COLO668 (cell line): ENCODE measurements around the gene HCN4.
A peak's percentile ranks its signal among the peaks of the same experiment; 100 is the strongest.
"Not testable (repeated sequence)": the region's sequence is repeated elsewhere in the genome, so short reads cannot be mapped to it uniquely, and the experiment has no call there.

Source experiments
- DNase-seq: peaks from one replicate; lab custom pipeline; 2025; ENCODE audit not compliant: unreplicated experiment; lab: John Stamatoyannopoulos, UW

HCN4 gene

GRCh38 chr15:73326157-73326556 is 42.6 kb downstream of the HCN4 start:
- DNase-seq = no peak

GRCh38 chr15:73325191-73325861 is 43.4 kb downstream of the HCN4 start:
- peak; percentile 44 for DNase-seq

GRCh38 chr15:73324496-73325170 is 44.1 kb downstream of the HCN4 start:
- DNase-seq = no peak

GRCh38 chr15:73323956-73324355 is 44.8 kb downstream of the HCN4 start:
- no peak for DNase-seq

GRCh38 chr15:73323374-73323955 is 45.3 kb downstream of the HCN4 start:
- no peak for DNase-seq

DNA sequence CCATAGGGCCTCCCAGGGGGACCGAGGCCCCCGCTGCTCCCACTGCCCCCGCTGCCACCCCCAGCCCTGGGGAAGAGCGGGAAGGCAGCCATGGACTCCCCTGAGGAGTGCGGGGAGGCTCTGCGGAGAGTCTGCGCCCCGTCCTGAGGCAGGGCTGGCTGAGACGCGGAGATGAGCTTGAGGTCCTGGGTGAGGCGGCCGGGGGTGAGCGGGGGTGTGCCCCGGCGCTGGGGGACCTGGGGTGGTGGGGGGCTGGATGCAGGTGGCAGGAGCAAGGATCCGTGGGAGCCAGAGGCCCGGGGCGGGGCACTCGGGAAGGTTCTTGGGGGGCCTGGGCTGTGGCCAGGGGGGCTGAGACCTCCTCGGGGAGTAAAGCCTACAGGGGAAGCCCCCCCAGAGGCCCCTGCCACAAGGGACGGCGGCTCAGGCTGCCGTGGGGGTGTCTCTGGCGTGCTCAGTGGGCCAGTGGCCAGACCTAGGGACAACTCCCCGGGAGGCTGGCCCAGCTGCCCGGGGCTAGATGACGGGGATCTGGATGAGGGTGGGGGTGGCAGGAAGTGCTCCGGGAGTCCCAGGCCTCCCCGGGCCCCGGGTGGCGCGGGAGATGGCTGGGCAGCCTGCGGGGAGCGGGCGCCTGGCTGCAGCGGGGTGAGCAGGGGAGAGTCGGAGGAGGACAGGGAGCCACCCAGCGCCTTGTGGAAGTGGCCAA is 45.9 kb downstream of the HCN4 start:
- DNase-seq = no peak

DNA sequence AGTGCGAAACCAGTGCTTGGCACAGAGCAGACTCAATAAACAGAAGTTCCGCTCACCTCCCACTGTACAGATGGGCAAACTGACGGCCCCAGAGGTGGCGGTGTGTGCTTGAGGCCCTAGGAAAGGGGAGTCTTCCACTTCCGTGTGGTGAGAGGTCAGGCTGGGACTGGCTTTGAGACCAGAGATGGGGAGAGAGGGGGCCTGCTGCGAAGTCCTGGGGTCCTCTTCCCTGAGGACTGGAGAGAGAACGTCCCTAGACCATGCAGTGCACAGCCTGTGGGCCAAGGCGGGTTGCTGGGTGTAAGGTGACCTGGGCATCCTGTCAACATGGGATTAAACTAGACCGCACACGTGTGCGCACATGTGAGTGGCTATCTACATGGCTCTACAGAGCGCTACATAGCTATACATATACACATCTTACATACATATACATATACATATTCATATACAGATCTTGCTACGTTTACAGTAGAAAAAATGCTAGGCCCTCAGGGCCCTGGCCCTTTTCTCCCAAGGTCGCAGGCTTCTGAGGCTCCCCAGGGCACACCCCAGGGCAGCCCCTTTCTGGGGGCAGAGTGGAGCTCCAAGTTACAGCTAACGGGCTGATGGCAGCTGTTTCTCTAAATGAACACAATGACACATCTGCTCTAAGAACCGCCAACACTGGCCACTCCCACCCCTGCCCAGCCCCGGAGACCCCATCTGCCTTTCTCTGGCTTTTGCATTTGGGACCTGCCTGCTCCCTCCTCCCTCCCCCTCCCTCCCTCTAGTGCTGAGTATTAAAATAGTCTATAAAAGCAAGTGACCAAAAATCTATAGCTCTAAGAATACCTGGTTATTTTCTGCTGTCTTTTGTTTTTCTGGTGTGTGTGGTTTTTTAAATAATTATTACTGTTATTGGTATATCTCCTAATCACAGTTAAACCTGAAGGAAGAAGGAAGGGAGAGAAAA is 47.0 kb downstream of the HCN4 start:
- no peak for DNase-seq

- DNase-seq = no peak
Measured at GRCh38 chr15:73320619-73321180, 48.1 kb downstream of the HCN4 start.

GRCh38 chr15:73319460-73320245 is 49.1 kb downstream of the HCN4 start:
- no peak for DNase-seq

GRCh38 chr15:73318463-73319351 is 50.1 kb downstream of the HCN4 start:
- peak; percentile 48 for DNase-seq

GRCh38 chr15:73317651-73318462 is 50.9 kb downstream of the HCN4 start:
- DNase-seq = peak; percentile 49

- no peak for DNase-seq
Measured at GRCh38 chr15:73313861-73314260, 54.9 kb downstream of the HCN4 start.

- DNase-seq = no peak
Measured at GRCh38 chr15:73308305-73308704, 60.5 kb downstream of the HCN4 start.

GRCh38 chr15:73305331-73306211 is 63.2 kb downstream of the HCN4 start:
- DNase-seq = peak; percentile 70

DNA sequence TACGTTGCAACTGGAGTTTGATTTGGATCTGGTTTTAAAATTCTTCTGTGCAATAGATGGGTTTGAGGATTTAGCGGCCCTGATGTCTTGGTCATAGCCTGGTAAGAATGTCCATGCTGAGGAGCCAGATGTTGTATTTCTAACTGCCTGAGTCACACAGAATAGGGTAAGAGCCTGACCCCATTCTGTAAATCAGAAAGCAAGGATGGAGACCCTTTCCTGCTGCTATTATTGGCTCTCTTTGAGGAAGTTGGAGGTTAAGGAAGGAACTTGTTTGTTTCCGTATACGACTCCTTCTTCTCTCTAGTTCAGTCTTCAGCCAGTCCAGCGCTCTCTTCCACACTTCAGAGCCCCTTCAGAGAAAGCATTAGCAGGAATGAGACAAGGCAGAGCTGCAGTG is 65.1 kb downstream of the HCN4 start:
- no peak for DNase-seq

DNA sequence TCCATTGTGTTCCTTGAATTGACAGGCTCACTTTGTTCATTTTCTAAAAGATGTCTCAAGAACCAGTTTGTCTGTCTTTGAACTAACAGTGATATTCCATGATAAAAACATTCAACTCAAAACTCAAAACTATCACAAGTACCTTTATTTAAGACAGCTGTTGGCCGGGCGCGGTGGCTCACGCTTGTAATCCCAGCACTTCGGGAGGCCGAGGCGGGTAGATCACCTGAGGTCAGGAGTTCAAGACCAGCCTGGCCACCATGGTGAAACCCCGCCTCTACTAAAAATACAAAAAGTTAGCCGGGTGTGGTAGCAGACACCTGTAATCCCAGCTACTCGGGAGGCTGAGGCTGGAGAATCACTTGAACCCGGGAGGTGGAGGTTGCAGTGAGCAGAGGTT is 68.5 kb downstream of the HCN4 start:
- DNase-seq = not testable (repeated sequence)
